HG03565 (cell line): ENCODE data around the gene ENPEP.
A peak's percentile ranks its signal among the peaks of the same experiment; 100 is the strongest.

Source experiments
- ATAC-seq: cut with Tn5 transposase; IDR thresholded peaks from one replicate; pipeline ENCODE4 v1.9.1; 2021; ENCODE audit warnings: mild to moderate bottlenecking, moderate library complexity; ENCODE audit not compliant: unreplicated experiment

The ENPEP gene

GRCh38 chr4:110597582-110597981, 121.6 kb downstream of the ENPEP start:
- ATAC-seq, result no peak

- no peak for ATAC-seq
These were observed 126.1 kb downstream of the ENPEP start for GRCh38 chr4:110602061-110602460.

- no peak for ATAC-seq
These were observed 129.1 kb downstream of the ENPEP start for GRCh38 chr4:110605077-110605476.

GRCh38 chr4:110609044-110609750, 133.2 kb downstream of the ENPEP start:
- ATAC-seq, result no peak

DNA sequence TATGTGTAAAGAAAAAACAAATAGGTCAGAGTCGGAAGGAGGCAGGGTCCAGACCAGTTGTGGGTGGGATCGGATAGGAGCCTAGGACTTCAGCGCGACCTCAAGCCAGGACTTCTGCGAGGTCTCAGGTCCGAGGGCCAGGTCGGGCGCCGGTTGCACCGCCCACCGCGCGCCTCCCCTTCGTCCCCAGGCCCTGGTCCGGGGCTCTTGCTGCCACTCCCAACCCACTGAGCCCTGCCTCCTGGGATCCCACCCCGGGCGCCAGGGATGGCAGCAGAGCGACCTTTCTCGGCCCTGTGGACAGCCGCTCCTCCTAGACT, 134.6 kb downstream of the ENPEP start:
- no peak for ATAC-seq

DNA sequence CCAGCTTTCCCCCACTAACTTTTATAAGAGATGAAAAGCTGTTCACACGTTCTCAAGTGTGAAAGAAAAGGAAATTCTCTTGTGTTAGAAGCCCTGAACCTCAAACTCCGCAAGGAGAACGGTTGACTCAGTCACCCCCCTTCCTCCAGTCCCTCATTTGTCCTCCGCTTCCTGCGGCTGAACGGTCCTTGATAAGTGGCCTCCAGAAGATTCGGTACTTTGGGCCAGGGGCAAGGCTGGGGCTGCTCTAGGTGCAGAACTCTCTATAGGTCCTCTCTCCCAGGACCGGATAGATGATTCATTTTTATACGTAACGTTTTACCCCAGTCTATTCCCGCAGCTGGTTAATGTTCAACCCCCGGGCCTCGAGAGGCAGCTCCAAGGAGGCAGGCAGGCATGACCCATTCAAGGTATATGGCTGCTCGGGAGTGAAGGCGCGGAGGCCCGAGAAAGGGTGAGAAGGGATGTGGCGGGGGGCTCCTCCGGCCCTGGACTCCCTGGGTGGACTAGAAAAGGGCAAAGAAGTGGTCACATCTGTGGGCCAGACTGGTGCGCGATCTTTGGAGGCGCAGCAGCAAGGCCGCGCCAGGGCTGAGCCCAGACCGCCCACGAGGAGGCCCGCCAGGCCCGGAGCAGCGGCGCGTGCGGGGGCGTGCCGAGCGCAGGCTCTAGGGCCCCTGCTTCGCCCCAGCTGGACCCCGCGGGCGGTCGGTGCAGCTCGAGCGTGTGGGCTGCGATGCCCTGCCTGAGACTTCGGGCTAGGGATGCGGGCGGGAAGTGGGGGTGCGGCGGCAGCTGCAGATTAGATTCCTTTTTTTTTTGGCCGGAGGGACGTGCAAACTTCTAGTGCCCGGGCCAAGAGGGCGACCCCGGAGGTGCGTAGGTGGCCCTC, 135.2 kb downstream of the ENPEP start:
- ATAC-seq, result peak; percentile 68

DNA sequence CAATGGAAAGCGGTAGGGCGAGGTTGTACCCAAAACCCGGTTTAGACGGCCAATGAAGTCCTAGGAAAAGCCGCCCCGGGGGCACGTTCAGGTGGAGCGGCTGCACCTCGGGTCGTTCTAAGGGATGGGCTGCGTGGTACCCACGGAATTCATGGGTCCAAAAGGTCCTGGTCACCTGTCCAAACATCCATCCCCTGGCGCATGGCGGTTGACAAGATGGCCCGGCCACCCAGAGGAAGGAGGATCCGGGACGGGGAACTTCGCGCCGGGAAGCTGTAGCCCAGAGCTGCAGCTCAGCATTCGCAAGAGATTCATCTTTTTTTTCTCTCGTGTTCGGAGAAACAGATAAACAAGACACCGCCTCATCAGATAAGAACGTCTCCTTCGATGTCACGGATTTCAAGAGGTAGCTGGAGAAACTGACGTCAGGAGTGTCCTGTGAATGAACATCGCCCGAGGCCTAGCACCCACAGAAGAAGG, 136.1 kb downstream of the ENPEP start:
- ATAC-seq, result no peak

DNA sequence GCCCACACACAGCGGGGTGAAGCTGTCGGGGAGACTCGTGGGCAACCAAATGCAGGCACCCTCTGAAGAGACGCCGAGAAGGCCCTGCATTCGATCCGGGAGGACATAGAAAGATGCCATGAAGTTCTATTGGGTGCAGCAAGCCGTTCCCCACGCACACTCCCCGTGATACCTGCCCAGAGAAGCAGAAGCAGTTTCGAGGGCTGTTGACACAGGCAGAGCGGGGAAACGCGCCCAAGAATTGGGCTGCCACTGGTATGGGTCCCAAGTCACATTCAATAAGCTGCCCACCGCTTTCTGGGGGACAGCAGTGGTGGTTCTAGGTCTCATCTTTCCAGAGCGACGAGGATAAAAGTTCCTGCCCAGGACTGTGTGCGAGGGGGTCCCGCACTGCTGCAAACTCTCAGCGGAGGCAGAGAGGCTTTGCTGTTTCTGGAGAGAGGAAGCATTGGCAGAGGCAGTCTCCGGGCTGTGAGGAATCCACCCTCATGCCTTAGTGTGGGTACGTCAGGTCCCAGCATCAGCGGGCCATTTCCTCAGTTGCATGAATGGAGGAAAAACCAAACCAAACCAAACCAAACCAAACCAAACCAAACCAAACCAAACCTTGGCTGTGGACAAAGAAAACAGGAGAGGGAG, 136.8 kb downstream of the ENPEP start:
- ATAC-seq, result no peak

- ATAC-seq, result no peak
These were observed 137.8 kb downstream of the ENPEP start for GRCh38 chr4:110613745-110614144.

- no peak for ATAC-seq
These were observed 138.4 kb downstream of the ENPEP start for GRCh38 chr4:110614173-110614963.
